ENCODE data around the gene OXGR1.
"Not testable (repeated sequence)": the region's sequence is repeated elsewhere in the genome, so short reads cannot be mapped to it uniquely, and the experiment has no call there.

Gene OXGR1

DNA sequence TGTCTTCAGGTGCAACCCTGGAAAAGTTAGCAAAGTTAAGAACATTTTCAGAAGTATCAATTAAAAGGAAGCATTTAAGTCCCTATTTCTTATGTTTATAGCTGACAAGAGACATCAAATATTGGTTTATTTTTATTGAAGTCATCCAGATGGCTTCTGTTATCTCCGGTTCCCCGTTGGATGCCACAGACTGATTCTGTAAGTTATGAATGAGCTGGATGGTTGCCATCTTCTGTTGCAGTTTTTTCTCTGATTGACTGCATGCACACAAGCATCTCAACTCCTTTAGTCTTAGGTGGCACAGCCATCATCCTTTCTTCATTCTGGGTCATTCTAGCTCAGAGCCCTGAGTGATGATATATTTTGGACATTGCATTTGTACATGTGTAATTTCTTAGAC is 10.6 kb upstream of the OXGR1 start:
- no peak for DNase-seq

DNA sequence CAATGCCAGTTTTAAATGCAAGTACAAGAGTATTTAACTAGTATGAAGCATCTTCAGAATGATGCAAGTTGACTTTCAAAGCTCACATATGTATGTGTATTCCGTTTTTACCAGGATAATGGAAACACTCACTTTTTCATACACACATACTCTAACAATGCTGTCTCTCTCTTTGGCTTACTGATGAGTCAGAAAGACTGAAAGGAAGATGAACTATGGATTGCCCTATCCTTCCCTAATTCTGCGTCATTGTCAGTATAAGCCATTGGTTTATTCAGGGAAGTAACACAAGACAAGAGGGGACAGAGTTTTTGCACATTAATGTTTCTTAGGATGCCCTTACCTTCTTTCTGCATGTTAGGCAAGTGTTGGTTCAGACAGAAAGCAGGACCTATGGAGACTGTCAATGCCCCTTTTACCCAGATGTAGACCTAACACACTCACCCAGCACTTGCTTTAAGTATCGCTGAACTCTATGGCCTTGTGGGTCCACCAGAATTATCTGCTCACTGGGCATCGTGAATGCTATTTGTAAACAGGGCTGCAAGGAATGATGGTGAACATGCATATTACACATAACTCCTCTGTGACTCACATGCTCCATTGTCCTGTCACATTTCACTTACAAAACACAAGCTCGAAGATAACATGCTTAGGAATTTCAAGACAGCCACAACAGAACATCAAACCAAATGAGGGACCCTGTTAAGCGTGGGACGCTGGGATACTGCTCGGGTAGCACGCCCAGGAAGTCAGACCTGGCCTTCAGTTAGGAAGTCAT is 10.0 kb upstream of the OXGR1 start:
- DNase-seq = no peak

GRCh38 chr13:97003071-97003470 is 8.8 kb upstream of the OXGR1 start:
- DNase-seq = no peak

GRCh38 chr13:97002581-97002980 is 8.3 kb upstream of the OXGR1 start:
- DNase-seq = no peak

DNA sequence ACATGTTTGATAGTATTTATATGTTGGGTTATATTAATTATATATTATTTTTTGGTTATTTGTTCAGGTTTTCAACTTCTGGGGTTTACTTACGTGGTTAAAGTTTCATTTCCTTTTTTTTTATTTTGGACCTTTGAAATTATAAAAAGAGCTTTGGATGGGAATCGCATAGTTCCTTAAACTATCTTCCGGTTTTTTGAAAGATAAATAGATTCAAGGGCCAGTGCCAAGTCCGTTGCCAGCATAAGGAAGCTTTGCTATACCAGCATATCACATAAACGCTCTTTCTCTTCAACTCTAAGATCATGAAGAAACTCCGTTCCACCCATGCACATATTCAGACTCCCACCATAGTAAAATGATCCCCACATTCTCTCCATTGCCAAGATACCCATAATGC is 7.4 kb upstream of the OXGR1 start:
- no peak for DNase-seq

- DNase-seq = no peak
These were observed 6.1 kb upstream of the OXGR1 start for GRCh38 chr13:97000295-97000925.

DNA sequence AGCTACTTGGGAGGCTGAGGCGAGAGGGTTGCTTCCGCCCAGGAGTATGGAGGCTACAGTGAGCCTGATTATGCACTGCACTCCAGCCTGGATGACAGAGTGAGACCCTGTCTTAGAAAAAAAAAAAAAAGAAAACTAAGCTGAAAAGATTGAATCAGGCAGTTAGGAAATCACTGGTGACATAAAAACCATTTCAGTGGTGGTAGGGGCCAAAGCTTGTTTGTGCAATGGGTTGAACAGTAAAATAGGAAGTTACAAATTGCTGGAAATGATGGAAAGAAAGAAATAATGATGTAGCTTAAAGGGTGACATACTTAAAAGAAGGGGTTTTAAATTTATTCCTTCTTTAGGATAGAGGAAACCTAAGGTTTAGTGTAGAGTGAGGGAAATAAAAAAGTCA is 4.8 kb upstream of the OXGR1 start:
- no peak for DNase-seq

GRCh38 chr13:96998051-96998450 is 3.8 kb upstream of the OXGR1 start:
- no peak for DNase-seq

DNA sequence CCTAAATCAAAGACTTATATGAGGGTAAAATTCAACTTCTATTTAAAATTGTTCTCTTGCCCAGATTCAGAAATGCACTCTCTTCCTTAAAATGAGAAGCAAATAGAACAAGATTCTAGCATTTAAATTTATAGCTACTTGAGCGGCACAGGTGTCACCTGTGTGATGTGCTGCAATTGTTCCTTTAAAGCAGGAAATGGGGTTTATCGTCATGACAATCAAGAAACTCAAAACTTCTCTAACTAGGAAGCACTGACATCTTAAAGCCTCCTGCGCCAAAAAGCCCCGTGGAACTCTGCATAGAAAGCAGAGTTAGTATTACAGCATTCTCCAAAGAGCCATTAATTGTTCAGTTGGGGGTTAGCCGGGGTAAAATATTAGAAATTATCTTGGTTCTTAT is 2.6 kb upstream of the OXGR1 start:
- no peak for DNase-seq

- DNase-seq = no peak
These were observed 1.8 kb upstream of the OXGR1 start for GRCh38 chr13:96996107-96996506.

DNA sequence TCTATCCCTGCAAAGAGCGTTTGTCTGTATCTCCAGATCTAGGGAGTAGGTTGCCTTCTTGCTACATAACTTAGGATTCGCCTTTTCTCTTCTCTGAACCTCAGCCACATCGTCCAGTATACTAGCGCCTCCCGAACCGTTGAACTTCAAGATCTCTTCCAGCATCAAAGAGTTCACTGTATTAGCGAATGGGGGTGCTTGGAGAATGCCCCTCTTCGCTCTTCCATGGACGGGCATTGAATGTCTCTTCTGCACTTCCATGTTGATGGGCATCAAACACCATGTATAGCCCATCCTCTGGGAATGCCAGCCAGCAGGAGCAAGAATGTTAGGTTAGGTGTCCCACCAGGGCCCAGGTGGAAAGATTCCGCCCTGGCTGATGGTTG is 575 bp upstream of the OXGR1 start:
- no peak for DNase-seq

- DNase-seq = no peak
These were observed 651 bp downstream of the OXGR1 start for GRCh38 chr13:96993634-96994016.

- no peak for DNase-seq
These were observed 1.6 kb downstream of the OXGR1 start for GRCh38 chr13:96992633-96993032.

GRCh38 chr13:96991072-96991471 is 3.2 kb downstream of the OXGR1 start:
- DNase-seq = no peak

DNA sequence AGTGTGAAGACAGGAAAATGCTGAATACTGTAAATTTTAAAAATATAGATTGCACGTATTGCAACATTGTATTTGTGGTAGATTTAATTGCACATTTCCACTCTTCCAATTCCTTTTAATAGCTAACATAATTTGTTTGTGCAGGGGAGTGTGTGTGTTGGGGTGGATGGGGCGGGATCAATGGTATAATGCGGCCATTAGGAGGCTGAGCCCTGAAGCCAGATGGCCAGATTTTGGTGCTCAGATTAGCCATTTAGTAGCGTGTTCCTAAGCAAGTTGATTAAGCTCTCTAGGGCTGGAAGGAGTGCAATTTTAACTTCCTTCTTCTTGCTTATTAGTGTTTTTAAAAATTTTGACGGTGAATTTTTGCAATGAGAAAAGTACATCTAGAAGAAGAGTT is 5.8 kb downstream of the OXGR1 start:
- no peak for DNase-seq

DNA sequence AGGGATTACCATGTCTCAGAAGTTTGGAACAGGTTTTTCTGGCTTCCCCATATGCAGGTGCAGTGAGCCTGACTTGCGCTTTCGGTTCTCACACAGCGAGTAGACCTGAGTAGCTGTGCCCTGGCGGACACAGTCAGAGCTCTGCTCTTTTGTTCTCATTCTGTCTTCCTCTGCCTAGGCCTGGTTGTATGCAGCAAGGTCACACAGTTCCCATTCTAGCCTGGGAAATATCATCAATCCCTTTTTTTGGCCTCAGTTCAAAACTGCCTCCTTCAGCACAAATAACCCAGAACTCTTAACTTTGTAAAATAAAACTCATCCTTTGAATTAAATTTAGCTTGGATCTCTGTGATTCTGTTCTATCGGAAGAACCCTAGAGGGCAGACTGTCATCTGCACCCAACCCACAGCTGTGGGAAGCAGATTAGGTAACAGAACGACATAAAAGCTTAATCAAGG is 10.2 kb downstream of the OXGR1 start:
- peak; percentile 7 for DNase-seq

GRCh38 chr13:96982672-96983071 is 11.6 kb downstream of the OXGR1 start:
- no peak for DNase-seq

DNA sequence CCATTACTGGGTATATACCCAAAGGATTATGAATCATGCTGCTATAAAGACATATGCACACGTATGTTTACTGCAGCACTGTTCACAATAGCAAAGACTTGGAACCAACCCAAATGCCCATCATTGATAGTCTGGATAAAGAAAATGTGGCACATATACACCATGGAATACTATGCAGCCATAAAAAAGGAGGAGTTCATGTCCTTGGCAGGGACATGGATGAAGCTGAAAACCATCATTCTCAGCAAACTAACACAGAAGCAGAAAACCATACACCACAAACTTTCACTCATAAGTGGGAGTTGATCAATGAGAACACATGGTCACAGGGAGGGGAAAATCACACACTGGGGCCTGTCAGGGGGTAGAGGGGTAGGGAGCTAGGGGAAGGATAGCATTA is 14.4 kb downstream of the OXGR1 start:
- DNase-seq = not testable (repeated sequence)

- no peak for DNase-seq
These were observed 26.2 kb downstream of the OXGR1 start for GRCh38 chr13:96968027-96968426.

DNA sequence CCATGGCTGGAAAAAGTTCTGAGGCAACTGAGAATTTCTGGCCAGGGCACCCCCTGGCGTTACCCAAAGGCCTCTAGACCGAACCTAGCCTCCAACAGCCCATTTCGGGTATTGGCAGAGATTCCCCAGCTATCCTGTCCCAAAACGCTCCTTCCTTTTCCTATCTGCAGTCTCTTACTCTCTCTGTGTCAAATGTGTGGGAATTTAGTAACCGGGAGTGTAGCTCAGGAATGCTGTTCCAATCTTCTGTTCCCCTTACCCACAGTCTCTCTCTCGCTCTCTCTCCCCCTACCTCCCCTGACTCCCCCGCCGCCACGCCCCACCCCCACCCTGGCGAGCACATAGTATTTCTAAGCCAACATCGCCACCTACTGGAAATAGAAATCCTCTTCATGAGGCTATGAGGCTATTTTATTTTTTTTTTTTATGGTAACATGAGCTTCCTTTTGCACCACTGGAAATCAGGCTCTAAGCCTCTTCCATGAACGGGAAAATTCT is 27.0 kb downstream of the OXGR1 start:
- DNase-seq = no peak

DNA sequence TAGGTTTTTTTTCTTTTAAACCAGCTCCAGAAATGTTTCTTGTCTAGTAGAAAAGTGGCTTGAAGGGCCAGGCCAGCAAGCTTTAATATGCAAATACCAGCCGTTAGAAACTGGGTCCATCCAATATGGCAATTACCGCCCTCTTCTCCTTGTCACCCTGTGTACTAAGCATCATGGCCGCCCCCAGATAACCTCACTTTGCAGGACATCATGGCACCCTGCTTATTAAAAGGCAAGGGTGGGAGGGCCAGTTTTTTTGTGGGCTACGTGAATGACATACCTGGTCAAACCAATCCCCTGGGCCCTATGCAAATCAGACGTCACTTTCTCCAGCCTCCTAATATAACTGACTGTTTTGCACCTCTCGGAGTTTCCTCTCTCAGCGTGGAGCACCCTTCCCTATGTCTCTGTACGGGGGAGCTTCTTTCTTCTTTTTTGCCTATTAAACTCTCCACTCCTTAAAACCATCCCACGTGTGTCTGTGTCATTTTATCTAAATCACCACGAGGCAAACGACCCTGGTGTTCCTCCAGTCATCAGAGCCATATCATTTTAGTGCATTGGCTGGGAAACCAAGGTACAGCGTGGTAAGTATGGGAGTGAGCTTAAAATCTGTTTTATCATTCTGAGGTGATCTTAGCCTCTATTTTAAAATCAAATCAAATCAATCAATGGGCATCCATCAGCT is 27.7 kb downstream of the OXGR1 start:
- DNase-seq = no peak

GRCh38 chr13:96963786-96964475 is 30.3 kb downstream of the OXGR1 start:
- DNase-seq = no peak

DNA sequence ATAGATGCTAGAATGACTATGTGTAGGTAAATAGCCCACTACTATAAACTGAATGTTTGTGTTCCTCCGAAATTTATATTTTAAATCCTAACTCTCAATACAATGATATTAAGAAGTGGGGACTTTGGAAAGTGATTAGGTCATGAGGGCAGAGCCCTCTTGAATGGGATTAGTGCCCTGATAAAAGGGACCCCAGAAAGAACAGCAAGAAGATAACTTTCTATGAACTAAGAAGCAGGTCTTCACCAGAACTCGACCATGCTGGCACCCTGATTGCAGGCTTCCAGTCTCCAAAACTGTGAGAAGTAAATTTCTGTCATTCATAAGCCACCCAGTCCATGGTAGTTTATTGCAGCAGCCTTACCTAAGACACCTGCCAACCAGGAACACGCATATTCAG is 33.9 kb downstream of the OXGR1 start:
- DNase-seq = no peak

All from activated CD4-positive, alpha-beta T cell treated with anti-CD3 and anti-CD28 coated beads, Interleukin-10, Interleukin-2, amounts not matched to agents 100 ng/mL and 50 ng/mL, durations not matched to agents 16 hours and 8 hours (primary cell).